Measurements from ENCODE around the gene CAP2. TPM values are rescaled to one million over a fixed set of nuclear protein-coding genes. Genes with fewer than 3 reads are reported as not detected.

The CAP2 gene
- total and polyA plus RNA-seq, 2 experiments from 2014 or later, result 6.7 to 9.1 TPM

DNA sequence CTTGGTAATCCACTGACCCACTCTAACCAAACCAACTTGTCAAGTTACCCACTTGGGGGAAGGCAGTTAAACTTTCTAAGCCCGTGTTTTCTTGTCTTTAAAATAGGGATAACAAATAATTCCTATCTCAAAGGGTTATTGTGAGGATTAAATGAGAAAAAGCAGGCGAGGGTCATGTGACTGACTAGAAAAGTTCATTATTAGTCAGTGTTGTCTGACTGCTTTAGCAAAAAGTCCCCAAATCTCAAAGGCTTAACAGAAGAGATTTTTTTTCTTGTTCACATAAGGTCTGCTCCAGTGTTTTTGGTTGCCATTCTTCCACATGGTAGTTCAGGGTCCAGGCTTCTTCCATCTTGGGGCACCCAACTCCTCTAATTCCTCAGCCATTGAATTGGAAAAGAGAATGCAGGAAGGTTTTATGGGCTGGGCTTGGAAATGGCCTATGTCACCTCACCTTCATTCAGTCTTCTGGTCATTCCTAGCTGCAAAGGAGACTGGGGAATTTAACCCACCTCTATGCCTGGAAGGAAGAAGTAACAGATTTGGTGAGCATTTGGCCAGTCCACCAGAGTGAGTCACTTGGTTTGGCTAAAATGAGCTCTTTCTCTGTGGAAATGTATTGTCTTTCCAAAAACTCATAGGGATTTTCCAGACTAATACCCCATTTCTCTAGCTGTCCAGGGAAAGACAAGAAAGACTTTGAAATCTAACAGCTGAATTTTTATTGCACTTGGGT is 77.0 kb downstream of the CAP2 start:
- Histone ChIP-seq H3K79me2 (replicated peaks; ENCODE audit: insufficient read depth) (no peaks in the 10 kb centered on the region), H4K20me1 (replicated peaks; ENCODE audit: insufficient read depth) (no peaks in the 10 kb centered on the region), H3K4me2 (no peak overlapping the region), H3K4me3 (no peak overlapping the region), H3K9me2 (ENCODE audit: insufficient read depth) (no peaks in the 10 kb centered on the region), H3K36me3 (ENCODE audit: insufficient read depth) (no peaks in the 10 kb centered on the region), H3K27ac (ENCODE audit: low read depth) (no peak overlapping the region), H3K4me1 (ENCODE audit: insufficient read depth) (no peaks in the 10 kb centered on the region), H2AFZ (no peak overlapping the region), H3F3A (replicated peaks; ENCODE audit: low read depth) (no peaks in the 10 kb centered on the region), H3K27me3 (ENCODE audit: insufficient read depth) (no peaks in the 10 kb centered on the region)
- DNase-seq (ENCODE audit: low spot score) (no peak), ATAC-seq (no peak)
- no peak overlapping the region for H3K27ac Mint-ChIP-seq
- TF ChIP-seq NANOG (IDR thresholded peaks at IDR 0.05; ENCODE audit: borderline replicate concordance) (no peak), STAT1 (IDR thresholded peaks at IDR 0.05; ENCODE audit: unreplicated experiment) (no peak), EZH2phosphoT487 (IDR thresholded peaks at IDR 0.05; ENCODE audit: unreplicated experiment) (no peak), CREB1 (CRISPR knock-in tag; IDR thresholded peaks at IDR 0.05; ENCODE audit: low read depth) (no peak), JUNB (IDR thresholded peaks at IDR 0.05; ENCODE audit: unreplicated experiment) (no peak), CTCF (conservative IDR thresholded peaks at IDR 0.05; ENCODE audit: low read depth in 2 of 2) (no peak), ZNF331 (CRISPR knock-in tag; IDR thresholded peaks at IDR 0.05; ENCODE audit: low read depth) (no peak), ZNF114 (CRISPR knock-in tag; IDR thresholded peaks at IDR 0.05) (no peak), REST (IDR thresholded peaks at IDR 0.05; ENCODE audit: unreplicated experiment) (no peak), POLR2AphosphoS5 (IDR thresholded peaks at IDR 0.05; ENCODE audit: low read depth) (no peak), EZH2 (IDR thresholded peaks at IDR 0.05; ENCODE audit: low read depth, unreplicated experiment) (no peak)
- TF ChIP-seq, protein P1, sequence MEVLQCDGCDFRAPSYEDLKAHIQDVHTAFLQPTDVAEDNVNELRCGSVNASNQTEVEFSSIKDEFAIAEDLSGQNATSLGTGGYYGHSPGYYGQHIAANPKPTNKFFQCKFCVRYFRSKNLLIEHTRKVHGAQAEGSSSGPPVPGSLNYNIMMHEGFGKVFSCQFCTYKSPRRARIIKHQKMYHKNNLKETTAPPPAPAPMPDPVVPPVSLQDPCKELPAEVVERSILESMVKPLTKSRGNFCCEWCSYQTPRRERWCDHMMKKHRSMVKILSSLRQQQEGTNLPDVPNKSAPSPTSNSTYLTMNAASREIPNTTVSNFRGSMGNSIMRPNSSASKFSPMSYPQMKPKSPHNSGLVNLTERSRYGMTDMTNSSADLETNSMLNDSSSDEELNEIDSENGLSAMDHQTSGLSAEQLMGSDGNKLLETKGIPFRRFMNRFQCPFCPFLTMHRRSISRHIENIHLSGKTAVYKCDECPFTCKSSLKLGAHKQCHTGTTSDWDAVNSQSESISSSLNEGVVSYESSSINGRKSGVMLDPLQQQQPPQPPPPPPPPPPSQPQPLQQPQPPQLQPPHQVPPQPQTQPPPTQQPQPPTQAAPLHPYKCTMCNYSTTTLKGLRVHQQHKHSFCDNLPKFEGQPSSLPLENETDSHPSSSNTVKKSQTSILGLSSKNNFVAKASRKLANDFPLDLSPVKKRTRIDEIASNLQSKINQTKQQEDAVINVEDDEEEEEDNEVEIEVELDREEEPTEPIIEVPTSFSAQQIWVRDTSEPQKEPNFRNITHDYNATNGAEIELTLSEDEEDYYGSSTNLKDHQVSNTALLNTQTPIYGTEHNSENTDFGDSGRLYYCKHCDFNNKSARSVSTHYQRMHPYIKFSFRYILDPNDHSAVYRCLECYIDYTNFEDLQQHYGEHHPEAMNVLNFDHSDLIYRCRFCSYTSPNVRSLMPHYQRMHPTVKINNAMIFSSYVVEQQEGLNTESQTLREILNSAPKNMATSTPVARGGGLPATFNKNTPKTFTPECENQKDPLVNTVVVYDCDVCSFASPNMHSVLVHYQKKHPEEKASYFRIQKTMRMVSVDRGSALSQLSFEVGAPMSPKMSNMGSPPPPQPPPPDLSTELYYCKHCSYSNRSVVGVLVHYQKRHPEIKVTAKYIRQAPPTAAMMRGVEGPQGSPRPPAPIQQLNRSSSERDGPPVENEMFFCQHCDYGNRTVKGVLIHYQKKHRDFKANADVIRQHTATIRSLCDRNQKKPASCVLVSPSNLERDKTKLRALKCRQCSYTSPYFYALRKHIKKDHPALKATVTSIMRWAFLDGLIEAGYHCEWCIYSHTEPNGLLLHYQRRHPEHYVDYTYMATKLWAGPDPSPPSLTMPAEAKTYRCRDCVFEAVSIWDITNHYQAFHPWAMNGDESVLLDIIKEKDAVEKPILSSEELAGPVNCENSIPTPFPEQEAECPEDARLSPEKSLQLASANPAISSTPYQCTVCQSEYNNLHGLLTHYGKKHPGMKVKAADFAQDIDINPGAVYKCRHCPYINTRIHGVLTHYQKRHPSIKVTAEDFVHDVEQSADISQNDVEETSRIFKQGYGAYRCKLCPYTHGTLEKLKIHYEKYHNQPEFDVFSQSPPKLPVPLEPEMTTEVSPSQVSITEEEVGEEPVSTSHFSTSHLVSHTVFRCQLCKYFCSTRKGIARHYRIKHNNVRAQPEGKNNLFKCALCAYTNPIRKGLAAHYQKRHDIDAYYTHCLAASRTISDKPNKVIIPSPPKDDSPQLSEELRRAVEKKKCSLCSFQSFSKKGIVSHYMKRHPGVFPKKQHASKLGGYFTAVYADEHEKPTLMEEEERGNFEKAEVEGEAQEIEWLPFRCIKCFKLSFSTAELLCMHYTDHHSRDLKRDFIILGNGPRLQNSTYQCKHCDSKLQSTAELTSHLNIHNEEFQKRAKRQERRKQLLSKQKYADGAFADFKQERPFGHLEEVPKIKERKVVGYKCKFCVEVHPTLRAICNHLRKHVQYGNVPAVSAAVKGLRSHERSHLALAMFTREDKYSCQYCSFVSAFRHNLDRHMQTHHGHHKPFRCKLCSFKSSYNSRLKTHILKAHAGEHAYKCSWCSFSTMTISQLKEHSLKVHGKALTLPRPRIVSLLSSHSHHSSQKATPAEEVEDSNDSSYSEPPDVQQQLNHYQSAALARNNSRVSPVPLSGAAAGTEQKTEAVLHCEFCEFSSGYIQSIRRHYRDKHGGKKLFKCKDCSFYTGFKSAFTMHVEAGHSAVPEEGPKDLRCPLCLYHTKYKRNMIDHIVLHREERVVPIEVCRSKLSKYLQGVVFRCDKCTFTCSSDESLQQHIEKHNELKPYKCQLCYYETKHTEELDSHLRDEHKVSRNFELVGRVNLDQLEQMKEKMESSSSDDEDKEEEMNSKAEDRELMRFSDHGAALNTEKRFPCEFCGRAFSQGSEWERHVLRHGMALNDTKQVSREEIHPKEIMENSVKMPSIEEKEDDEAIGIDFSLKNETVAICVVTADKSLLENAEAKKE (CRISPR knock-in tag; IDR thresholded peaks at IDR 0.05), result no peak
- TF ChIP-seq, protein P2, sequence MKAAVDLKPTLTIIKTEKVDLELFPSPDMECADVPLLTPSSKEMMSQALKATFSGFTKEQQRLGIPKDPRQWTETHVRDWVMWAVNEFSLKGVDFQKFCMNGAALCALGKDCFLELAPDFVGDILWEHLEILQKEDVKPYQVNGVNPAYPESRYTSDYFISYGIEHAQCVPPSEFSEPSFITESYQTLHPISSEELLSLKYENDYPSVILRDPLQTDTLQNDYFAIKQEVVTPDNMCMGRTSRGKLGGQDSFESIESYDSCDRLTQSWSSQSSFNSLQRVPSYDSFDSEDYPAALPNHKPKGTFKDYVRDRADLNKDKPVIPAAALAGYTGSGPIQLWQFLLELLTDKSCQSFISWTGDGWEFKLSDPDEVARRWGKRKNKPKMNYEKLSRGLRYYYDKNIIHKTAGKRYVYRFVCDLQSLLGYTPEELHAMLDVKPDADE (IDR thresholded peaks at IDR 0.05), result no peak
- no peak overlapping the region for H3K4me3 Mint-ChIP-seq
- 0 out of 3 replicates have a peak, but pooled peaks cover under 1% of the 10 kb centered on the region for H3K36me3 Mint-ChIP-seq (ENCODE audit: low read depth)
- no peaks in the 10 kb centered on the region for H3K27me3 Mint-ChIP-seq (ENCODE audit: insufficient read depth, low read depth, poor library complexity)
- no peaks in the 10 kb centered on the region for H3K9me3 Mint-ChIP-seq
- no peaks in the 10 kb centered on the region for H3K4me1 Mint-ChIP-seq

Data from GM23338 (cell line).